ENCODE data around the gene SLC15A3.

SLC15A3 gene

DNA sequence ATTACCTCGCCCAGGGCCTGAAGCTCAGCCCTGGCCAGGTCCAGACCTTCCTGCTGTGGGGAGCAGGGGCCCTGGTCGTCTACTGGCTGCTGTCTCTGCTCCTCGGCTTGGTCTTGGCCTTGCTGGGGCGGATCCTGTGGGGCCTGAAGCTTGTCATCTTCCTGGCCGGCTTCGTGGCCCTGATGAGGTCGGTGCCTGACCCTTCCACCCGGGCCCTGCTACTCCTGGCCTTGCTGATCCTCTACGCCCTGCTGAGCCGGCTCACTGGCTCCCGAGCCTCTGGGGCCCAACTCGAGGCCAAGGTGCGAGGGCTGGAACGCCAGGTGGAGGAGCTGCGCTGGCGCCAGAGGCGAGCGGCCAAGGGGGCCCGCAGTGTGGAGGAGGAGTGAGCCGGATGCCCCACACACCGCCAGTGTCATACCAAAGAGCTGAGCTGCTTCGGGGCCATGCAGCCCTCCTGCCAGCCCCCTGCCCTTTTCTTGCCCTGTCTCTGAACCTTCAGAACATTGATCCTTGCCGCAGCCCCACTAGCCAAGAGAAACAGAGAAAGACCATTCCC, 30.1 kb downstream of the SLC15A3 start:
- Histone ChIP-seq H3K4me2 (ENCODE audit: low read depth, low read length, poor library complexity, severe bottlenecking) (no peak overlapping the region), H3K27ac (ENCODE audit: low read depth, low read length) (no peak overlapping the region), H3K9me3 (ENCODE audit: insufficient read depth, low read length) (no peaks in the 10 kb centered on the region), H3K9me2 (replicated peaks; ENCODE audit: insufficient read depth, low read length) (no peaks in the 10 kb centered on the region), H3F3A (ENCODE audit: insufficient read depth) (no peaks in the 10 kb centered on the region), H3K4me3 (ENCODE audit: insufficient read depth, low read length, poor library complexity, severe bottlenecking) (no peak overlapping the region), H3K36me3 (ENCODE audit: low read length) (peaks cover 7% of the 10 kb centered on the region; the same call in 1 of the 2 replicates), H3K9ac (ENCODE audit: low read length) (no peak overlapping the region), H2AFZ (ENCODE audit: low read depth, low read length, severe bottlenecking) (no peak overlapping the region), H3K27me3 (ENCODE audit: low read length) (no peaks in the 10 kb centered on the region), H4K20me1 (ENCODE audit: low read depth, low read length) (no peaks in the 10 kb centered on the region), H3K79me2 (ENCODE audit: insufficient read depth, low read length) (peaks cover 23% of the 10 kb centered on the region)
- TF ChIP-seq, protein P1, sequence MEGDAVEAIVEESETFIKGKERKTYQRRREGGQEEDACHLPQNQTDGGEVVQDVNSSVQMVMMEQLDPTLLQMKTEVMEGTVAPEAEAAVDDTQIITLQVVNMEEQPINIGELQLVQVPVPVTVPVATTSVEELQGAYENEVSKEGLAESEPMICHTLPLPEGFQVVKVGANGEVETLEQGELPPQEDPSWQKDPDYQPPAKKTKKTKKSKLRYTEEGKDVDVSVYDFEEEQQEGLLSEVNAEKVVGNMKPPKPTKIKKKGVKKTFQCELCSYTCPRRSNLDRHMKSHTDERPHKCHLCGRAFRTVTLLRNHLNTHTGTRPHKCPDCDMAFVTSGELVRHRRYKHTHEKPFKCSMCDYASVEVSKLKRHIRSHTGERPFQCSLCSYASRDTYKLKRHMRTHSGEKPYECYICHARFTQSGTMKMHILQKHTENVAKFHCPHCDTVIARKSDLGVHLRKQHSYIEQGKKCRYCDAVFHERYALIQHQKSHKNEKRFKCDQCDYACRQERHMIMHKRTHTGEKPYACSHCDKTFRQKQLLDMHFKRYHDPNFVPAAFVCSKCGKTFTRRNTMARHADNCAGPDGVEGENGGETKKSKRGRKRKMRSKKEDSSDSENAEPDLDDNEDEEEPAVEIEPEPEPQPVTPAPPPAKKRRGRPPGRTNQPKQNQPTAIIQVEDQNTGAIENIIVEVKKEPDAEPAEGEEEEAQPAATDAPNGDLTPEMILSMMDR (IDR thresholded peaks at IDR 0.05; ENCODE audit: insufficient read depth, low read length, poor library complexity, severe bottlenecking) = no peak
- TF ChIP-seq EZH2phosphoT487 (conservative IDR thresholded peaks at IDR 0.05; ENCODE audit: low read length) = no peak

DNA sequence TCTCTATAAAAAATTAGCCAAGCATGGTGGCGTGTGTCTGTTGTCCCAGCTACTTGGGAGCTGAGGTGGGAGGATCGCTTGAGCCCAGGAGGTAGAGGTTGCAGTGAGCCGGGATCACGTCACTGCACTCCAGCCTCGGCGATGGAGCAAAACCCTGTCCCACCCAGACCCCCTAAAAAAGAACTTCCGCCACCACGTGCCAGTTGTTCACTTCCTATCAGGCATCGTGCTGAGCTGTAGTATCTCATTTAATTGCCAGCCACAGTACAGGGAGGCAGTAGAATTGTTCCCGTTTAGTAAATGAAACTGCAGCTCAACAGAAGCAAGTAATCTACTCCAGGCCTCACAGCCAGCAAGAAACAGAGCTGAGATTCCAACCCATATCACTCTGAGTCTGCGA, 30.7 kb downstream of the SLC15A3 start:
- H3K4me3 ChIP-seq (ENCODE audit: insufficient read depth, low read length, poor library complexity, severe bottlenecking) = no peak overlapping the region
- H3K36me3 ChIP-seq (ENCODE audit: low read length) = peaks cover 7% of the 10 kb centered on the region; the same call in 1 of the 2 replicates
- no peak for TF ChIP-seq EZH2phosphoT487 (conservative IDR thresholded peaks at IDR 0.05; ENCODE audit: low read length)
- TF ChIP-seq, protein P1 (IDR thresholded peaks at IDR 0.05; ENCODE audit: insufficient read depth, low read length, poor library complexity, severe bottlenecking) = no peak
- H3K27me3 ChIP-seq (ENCODE audit: low read length) = no peaks in the 10 kb centered on the region
- H3K9me2 ChIP-seq (replicated peaks; ENCODE audit: insufficient read depth, low read length) = no peaks in the 10 kb centered on the region
- H3K79me2 ChIP-seq (ENCODE audit: insufficient read depth, low read length) = peaks cover 29% of the 10 kb centered on the region
- H4K20me1 ChIP-seq (ENCODE audit: low read depth, low read length) = no peaks in the 10 kb centered on the region
- no peak overlapping the region for H3K27ac ChIP-seq (ENCODE audit: low read depth, low read length)
- no peaks in the 10 kb centered on the region for H3K9me3 ChIP-seq (ENCODE audit: insufficient read depth, low read length)
- no peak overlapping the region for H3K9ac ChIP-seq (ENCODE audit: low read length)
- H2AFZ ChIP-seq (ENCODE audit: low read depth, low read length, severe bottlenecking) = no peak overlapping the region
- H3F3A ChIP-seq (ENCODE audit: insufficient read depth) = no peaks in the 10 kb centered on the region
- H3K4me2 ChIP-seq (ENCODE audit: low read depth, low read length, poor library complexity, severe bottlenecking) = no peak overlapping the region

DNA sequence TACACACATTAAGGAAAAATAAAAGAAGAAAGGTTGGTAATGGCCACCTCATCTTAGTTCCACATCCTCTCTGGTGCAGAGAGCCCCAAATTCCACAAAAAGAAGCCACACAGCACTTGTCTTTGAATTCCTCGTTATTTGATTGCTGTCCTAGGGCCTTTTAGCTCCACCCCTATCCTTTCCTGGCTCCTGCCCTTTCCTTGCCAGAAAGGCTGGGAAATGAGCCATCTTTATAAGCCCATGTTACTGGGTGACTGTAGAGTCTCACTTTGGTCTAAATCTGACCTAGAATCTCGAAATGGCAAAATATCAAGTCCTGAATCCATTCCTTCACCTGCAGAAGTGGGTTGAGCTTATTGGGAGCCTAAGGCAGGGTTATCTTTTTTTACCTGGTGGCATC, 32.0 kb downstream of the SLC15A3 start:
- Histone ChIP-seq H3K9me2 (replicated peaks; ENCODE audit: insufficient read depth, low read length) (no peaks in the 10 kb centered on the region), H3K79me2 (ENCODE audit: insufficient read depth, low read length) (peaks cover 36% of the 10 kb centered on the region), H3F3A (ENCODE audit: insufficient read depth) (peaks cover 7% of the 10 kb centered on the region), H2AFZ (ENCODE audit: low read depth, low read length, severe bottlenecking) (no peak overlapping the region), H3K4me3 (ENCODE audit: insufficient read depth, low read length, poor library complexity, severe bottlenecking) (no peak overlapping the region), H3K27ac (ENCODE audit: low read depth, low read length) (no peak overlapping the region), H3K9me3 (ENCODE audit: insufficient read depth, low read length) (no peaks in the 10 kb centered on the region), H3K4me2 (ENCODE audit: low read depth, low read length, poor library complexity, severe bottlenecking) (no peak overlapping the region), H3K36me3 (ENCODE audit: low read length) (peaks cover 7% of the 10 kb centered on the region; the same call in 1 of the 2 replicates), H3K27me3 (ENCODE audit: low read length) (no peaks in the 10 kb centered on the region), H4K20me1 (ENCODE audit: low read depth, low read length) (no peaks in the 10 kb centered on the region), H3K9ac (ENCODE audit: low read length) (no peak overlapping the region)
- TF ChIP-seq, protein P1 (IDR thresholded peaks at IDR 0.05; ENCODE audit: insufficient read depth, low read length, poor library complexity, severe bottlenecking) = no peak
- no peak for TF ChIP-seq EZH2phosphoT487 (conservative IDR thresholded peaks at IDR 0.05; ENCODE audit: low read length)
